Activated CD8-positive, alpha-beta T cell treated with anti-CD3 and anti-CD28 coated beads for 36 hours (primary cell): ENCODE measurements around the gene HELZ2. TPM values are rescaled to one million over a fixed set of nuclear protein-coding genes. Genes with fewer than 3 reads are reported as not detected.

ENCODE experiments used
- ATAC-seq: fragments of 200-7000 bp; cut with Tn5 transposase; one replicate; pipeline ENCODE4 v1.10.0; 2021; ENCODE audit warnings: mild to moderate bottlenecking, moderate library complexity
- CTCF ChIA-PET: fragments of 350-600 bp; sonication (Branson Sonifier 250); formaldehyde crosslinking; loops from one replicate; lab custom pipeline; 2021; ENCODE audit warnings: antibody characterized with exemption; lab: Charles Lee
- POLR2A ChIA-PET: fragments of 350-600 bp; sonication (Branson Sonifier 250); formaldehyde crosslinking; loops from one replicate; lab custom pipeline; 2021; ENCODE audit warnings: antibody characterized with exemption; lab: Charles Lee
- DNase-seq: peaks from one replicate; pipeline ENCODE4 v3.0.0-alpha.2; 2020
- H3K27ac Mint-ChIP-seq: one replicate; pipeline ENCODE4 v1.8.0; 2021; ENCODE audit warnings: mild to moderate bottlenecking, mixed read lengths
- H3K27me3 Mint-ChIP-seq: one replicate; pipeline ENCODE4 v1.8.0; 2021; ENCODE audit warnings: mixed read lengths
- H3K36me3 Mint-ChIP-seq: one replicate; pipeline ENCODE4 v1.8.0; 2021; ENCODE audit warnings: low read depth, mixed read lengths
- H3K4me1 Mint-ChIP-seq: one replicate; pipeline ENCODE4 v1.8.0; 2021; ENCODE audit warnings: low read depth, mixed read lengths
- H3K4me3 Mint-ChIP-seq: one replicate; pipeline ENCODE4 v1.8.0; 2021; ENCODE audit warnings: mild to moderate bottlenecking, moderate library complexity, mixed read lengths
- H3K9me3 Mint-ChIP-seq: one replicate; pipeline ENCODE4 v1.8.0; 2021; ENCODE audit warnings: mixed read lengths
- CTCF ChIP-seq: fragments of 200-600 bp; IDR thresholded peaks from one replicate; pipeline ENCODE4 v1.8.0; 2022; ENCODE audit warnings: antibody characterized with exemption, mild to moderate bottlenecking
- intact Hi-C: fragments of 100-400 bp; cut with micrococcal nuclease; formaldehyde crosslinking; loops from one replicate; pipeline ENCODE4 v1.10.0; 2022
- total RNA-seq, 2 experiments: library from RNA; stranded (reverse); gene quantifications; one replicate each; pipeline ENCODE4 v1.2.3, GENCODE V29; 2021

HELZ2 gene
- total RNA-seq, 2 experiments from 2014 or later, result 14.3 to 17.6 TPM

GRCh38 chr20:63577317-63577894 is 3.4 kb upstream of the HELZ2 start:
- H3K4me3 Mint-ChIP-seq, result no peak overlapping the region

GRCh38 chr20:63576311-63576710 is 2.3 kb upstream of the HELZ2 start:
- Mint-ChIP-seq H3K36me3 (no peaks in the 10 kb centered on the region), H3K9me3 (no peaks in the 10 kb centered on the region), H3K4me3 (no peak overlapping the region), H3K27ac (no peak overlapping the region), H3K4me1 (no peaks in the 10 kb centered on the region), H3K27me3 (peaks cover 5% of the 10 kb centered on the region)
- ChIA-PET POLR2A (interaction anchor here (1.1 kb wide), 1 partner anchor 15 kb away, joined by 3 read pairs; no protein-coding TSS in a partner anchor), CTCF (no interaction called here)
- intact Hi-C loops, result no loop called here
- no peak for ATAC-seq
- TF ChIP-seq CTCF, result no peak
- no peak for DNase-seq

More at GRCh38 chr20:63577317-63577894, 3.4 kb upstream of the HELZ2 start:
- ChIA-PET POLR2A (no interaction called here), CTCF (interaction anchor here (0.8 to 1.2 kb wide), 2 partner anchors 37 to 40 kb away, joined by 3 to 7 read pairs; partner anchors contain the start of gene PTK6)
- Mint-ChIP-seq H3K27me3 (peaks cover 5% of the 10 kb centered on the region), H3K4me1 (no peaks in the 10 kb centered on the region), H3K36me3 (no peaks in the 10 kb centered on the region), H3K9me3 (no peaks in the 10 kb centered on the region), H3K27ac (no peak overlapping the region)
- DNase-seq (no peak), ATAC-seq (no peak)
- intact Hi-C loops, result no loop called here
- no peak for TF ChIP-seq CTCF

GRCh38 chr20:63574829-63575743 is 1.0 kb upstream of the HELZ2 start:
- ChIA-PET POLR2A (interaction anchor here (1.3 kb wide), 1 partner anchor 29 kb away, joined by 4 read pairs; no protein-coding TSS in a partner anchor), CTCF (interaction anchor here (1.3 kb wide), 1 partner anchor 37 kb away, joined by 5 read pairs; no protein-coding TSS in a partner anchor)
- no peak for TF ChIP-seq CTCF
- Mint-ChIP-seq H3K36me3 (no peaks in the 10 kb centered on the region), H3K27me3 (peaks cover 5% of the 10 kb centered on the region), H3K27ac (no peak overlapping the region), H3K4me3 (peak overlapping the region; percentile 44), H3K4me1 (no peaks in the 10 kb centered on the region), H3K9me3 (no peaks in the 10 kb centered on the region)
- DNase-seq (no peak), ATAC-seq (no peak)
- intact Hi-C loops, result no loop called here

- Mint-ChIP-seq H3K9me3 (no peaks in the 10 kb centered on the region), H3K4me1 (peaks cover 5% of the 10 kb centered on the region), H3K27ac (peak overlapping the region; percentile 25), H3K27me3 (peaks cover 5% of the 10 kb centered on the region), H3K36me3 (no peaks in the 10 kb centered on the region), H3K4me3 (peak overlapping the region; percentile 66)
- no peak for TF ChIP-seq CTCF
- intact Hi-C loops, result no loop called here
- ATAC-seq (peak; percentile 23), DNase-seq (no peak)
- ChIA-PET POLR2A (interaction anchor here (0.7 to 1.1 kb wide), 3 partner anchors 16 to 84 kb away, joined by 3 read pairs; partner anchors contain the start of gene RTEL1), CTCF (interaction anchor here (1.6 kb wide), 1 partner anchor 36 kb away, joined by 6 read pairs; the partner anchor contains the start of gene PTK6)
These were observed 350 bp downstream of the HELZ2 start for GRCh38 chr20:63573647-63574131.
